GM19372 (cell line): ENCODE data around the gene ANKFY1.

ENCODE experiments used
- ATAC-seq: cut with Tn5 transposase; IDR thresholded peaks from one replicate; pipeline ENCODE4 v1.9.1; 2021; ENCODE audit warnings: mild to moderate bottlenecking, low read depth, moderate library complexity; ENCODE audit not compliant: unreplicated experiment

ANKFY1 gene

DNA sequence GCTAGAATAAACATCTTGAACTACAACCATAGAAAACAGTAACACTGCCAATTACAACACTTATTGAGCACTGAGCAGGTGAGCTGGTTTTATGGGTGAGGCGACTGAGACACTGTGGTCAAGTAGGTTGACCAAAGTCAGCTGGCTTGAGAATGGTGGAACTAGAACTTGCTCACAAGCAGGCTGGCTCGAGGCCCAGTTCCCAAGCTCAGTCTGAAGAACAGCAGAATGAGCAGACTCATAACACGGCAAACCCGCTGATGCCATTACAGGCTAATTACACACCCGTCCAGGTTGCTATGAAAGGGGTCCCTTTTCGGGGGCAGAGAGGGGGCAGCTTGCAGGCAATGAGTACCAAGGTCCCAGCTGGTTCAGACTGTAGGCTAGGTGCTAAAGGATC is 127.4 kb downstream of the ANKFY1 start:
- ATAC-seq = no peak

DNA sequence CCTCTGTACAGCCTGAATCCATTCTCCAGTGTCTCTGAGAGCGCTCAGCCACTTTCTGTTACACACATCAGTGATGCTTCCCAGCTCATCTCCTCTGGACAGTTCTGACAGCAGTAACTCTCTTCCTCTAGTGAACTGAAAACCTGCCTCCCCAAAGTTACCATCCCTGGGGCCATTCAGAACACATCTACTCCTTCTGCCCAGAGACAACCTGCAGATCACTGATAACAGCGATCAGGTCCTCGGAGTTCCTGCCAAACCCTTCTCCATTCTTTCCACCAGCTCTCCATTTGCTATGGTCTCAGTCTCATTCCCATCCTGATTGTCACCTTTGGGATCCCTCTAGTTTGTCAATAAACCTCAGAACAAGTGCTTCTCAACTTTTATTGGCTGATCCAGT is 128.3 kb downstream of the ANKFY1 start:
- no peak for ATAC-seq

DNA sequence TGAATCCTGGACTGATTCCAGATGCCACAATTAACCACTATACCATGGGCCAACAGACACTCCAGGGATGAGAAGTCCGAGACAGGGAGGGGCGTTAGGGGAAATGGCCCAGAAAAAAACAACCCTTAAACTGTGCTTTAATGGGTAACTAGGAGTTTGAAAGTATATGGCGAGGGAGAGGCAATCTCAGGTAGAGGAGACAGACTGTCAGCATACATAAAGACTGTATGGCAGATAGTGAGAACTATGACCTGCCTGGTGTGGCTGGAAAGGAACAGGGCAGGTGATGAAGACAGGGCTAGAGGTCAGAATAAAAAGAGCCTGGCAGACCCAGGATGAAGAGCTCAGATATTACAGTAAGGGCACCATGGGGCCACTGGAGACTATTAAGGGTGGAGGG is 129.1 kb downstream of the ANKFY1 start:
- no peak for ATAC-seq

DNA sequence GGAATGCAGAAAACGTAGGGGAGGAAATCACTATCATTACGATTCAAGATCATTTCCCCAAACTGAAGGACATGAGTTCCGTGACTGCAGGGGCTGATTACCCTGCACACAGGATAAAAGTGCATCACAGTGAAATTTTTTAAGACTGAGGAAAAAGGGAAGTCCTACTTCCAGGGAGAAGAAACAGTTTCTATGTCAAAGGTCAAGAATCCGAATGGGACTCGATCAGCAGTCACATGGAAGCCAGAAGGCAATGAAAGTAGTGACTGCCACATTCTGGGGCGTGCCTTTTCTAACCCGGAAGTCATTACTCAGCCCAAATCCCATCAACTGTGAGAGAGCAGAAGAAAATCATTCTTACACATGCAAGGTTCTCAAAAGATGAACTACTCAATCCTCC is 133.1 kb downstream of the ANKFY1 start:
- ATAC-seq = no peak

DNA sequence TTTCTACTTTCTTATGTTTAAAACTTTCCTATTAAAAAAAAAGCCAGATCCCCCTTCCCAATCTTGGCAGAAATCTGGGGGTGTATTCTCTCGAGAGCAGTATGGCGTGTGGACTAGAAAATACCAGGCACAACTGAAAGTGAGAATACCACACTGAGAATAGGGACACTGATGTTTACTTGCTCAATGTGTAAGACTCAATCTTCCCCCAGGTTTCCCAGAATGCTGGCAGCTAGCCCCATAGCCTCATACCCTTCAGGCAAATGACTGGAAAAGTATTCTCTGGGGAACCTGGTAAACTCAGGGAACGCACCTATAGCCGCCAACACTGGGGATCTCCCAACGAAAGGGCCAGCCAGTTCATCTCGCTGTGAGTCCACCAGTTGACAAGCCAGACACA is 136.2 kb downstream of the ANKFY1 start:
- no peak for ATAC-seq

DNA sequence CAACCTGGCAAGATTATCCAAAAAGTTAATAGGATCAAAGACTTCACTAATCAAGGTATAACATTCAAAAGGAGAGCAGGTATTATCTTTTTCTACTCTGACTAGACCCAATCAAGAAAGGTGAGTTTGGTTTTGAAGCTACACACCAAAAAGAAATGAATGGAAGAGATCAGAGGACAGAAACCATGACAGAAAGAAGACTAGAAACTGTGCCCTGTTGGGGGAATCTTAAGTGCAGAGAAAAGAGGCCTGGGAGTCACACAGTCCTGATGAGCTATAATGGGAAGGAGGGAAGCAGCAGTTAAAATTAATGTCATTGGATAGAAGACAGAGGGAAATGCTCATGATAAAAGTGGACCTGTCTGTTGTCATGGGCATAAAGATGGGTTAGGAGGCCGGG is 138.2 kb downstream of the ANKFY1 start:
- no peak for ATAC-seq

DNA sequence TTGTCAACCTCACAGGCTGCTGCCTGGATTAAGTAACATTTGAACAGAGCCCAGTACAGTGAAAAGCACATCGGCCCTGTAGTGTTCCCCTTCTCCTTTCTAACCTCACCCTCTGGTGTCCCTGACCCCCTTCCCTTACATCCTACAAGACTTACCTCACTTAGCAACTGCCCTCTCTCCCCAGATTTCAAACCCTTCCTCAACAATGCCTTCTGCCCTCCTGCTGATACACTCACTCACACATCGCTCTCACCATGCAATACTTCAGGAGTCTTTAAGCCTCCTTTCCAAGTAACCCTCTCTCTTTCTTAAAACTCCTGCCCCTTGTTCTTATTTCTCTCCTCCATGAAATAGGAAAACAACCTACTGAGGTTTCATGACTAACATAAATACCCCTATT is 138.8 kb downstream of the ANKFY1 start:
- ATAC-seq = no peak

DNA sequence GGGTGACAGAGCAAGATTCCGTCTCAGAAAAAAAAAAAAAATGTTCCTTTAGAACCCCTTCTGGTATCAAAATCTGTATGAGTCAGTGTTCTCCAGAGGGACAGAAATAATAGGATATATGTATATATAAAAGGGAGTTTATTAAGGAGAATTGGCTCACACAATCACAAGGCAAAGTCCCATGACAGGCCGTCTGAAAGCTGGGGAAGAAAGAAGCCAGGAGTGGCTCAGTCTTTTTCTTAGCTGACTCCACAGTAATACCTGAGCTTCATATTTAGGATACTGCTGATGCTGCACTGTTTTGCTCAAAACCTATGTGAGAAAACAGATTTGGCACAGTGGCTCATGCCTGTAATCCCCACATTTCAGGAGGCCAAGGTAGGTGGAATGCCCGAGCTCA is 143.4 kb downstream of the ANKFY1 start:
- ATAC-seq = no peak

DNA sequence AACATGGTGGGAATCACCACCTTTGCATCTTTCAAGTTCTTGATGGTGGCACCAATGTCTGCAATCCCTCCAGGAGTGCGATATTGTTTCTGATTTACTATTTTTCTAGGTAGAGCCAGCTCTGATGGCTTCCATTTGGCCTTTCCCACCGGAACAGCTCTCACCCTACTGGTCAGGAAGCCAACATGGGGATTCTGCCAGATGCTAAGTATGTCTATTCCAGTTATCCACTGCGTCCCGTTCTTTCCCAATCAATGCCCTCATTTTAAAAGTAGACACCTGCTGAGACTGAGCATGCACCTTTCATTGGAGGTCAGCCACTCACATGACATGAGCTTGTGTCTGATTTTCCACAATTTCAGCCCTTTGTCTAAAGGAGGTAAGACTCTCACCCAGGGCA is 144.5 kb downstream of the ANKFY1 start:
- no peak for ATAC-seq

DNA sequence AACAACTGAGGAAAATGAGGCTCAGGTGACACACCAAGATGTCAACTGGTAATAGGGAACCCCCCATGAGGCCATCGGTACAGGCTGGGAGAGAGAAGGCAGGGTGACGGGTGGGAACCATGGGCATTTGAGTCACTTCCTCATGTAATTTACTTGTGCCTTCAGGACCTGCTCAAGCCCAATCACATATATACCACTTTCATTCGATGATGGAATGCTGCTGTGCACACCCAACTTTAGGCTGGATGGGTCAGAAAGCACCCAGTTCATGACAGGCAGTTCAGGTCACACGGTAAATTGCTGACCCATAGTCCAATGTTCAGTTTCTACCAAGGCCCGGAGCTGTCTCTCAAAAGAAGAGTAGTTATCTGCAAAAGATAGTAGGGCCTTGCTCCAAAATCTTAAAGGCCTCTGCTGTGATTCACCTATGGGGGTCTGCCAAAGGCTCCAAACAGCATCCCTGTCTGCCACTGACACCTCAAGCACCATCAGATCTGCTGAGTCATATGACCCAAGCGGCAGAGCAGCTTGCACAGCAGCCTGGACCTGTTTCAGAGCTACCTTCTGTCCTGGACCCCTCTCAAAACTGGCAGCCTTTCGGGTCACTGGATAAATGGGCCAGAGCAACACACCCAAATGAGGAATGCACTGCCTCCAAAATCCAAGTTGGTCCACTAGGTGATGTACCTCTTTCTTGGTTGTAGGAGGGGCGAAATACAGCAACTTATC is 145.6 kb downstream of the ANKFY1 start:
- no peak for ATAC-seq

DNA sequence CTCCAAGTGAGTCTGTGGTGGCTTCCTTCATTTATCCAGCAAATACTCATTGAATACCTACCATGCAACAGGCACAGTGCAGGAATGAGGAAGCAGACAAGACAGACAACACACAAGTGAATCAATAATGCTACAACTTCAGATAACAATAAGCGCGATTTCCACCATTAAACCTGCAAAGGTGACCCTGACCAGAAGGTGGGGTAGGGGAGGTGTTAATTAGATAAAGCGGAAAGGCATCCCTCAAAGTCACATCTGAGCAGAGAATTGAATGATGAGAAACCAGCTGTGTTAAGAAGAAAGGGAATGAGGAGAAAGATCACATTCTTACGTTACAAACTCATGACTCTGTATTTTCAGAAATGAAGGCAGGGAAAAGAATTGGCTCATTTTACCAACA is 147.3 kb downstream of the ANKFY1 start:
- ATAC-seq = no peak
